Measurements from ENCODE around the gene C1orf185. TPM values are rescaled to one million over a fixed set of nuclear protein-coding genes. Genes with fewer than 3 reads are reported as not detected.

C1orf185 gene
- total RNA-seq (not detected), polyA plus RNA-seq (not detected)
- long read RNA-seq, donor 1, result 0 reads
- long read RNA-seq, donor 2, result 0 reads

DNA sequence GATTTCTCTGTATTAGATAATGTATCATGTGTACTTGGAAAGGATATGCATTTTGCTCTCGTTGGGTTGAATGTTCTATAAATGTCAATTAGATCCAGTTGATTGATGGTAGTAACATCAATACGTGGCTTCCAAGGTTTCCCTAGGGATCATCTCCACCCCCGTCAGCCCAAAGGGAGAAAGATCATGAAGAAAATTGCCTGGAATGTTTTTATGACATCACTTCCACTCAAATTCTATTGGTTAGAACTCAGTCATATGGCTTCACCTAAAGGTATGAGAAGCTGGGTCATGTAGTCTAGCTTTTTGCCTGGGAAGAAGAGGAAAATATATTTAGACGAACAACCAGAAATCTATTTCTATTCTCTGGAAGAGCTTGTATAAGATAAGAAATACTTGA, at the start of gene C1orf185:
Gene C1orf185 (plus strand): TSS at position 253 of the 400 bp plus-strand sequence. CDS start 6 bp downstream, at position 259.
- H3K4me1 ChIP-seq, result no peaks in the 10 kb centered on the region
- no peaks in the 10 kb centered on the region for H3K36me3 ChIP-seq
- WGBS, 5 donors, result 67 to 76% (median 74%) methylated on average over 4 of the region's 4 CpGs
- TF ChIP-seq POLR2A (IDR thresholded peaks at IDR 0.05) (no peak), CTCF (IDR thresholded peaks at IDR 0.05 in 8 of 11, conservative IDR thresholded peaks at IDR 0.05 in 3 of 11) (no peak), POLR2AphosphoS5 (IDR thresholded peaks at IDR 0.05) (no peak)
- no peak within 1 kb of the TSS for H3K27ac ChIP-seq
- intact Hi-C loops (cut with DNase I; ENCODE audit: low total_unique reads), result no loop called here
- peaks cover 0 to 4% (median 0%) of the 10 kb centered on the region in 7 donors for H3K27me3 ChIP-seq (replicated peaks in 1 of 7)
- DNase-seq, result no peak
- H3K9me3 ChIP-seq, result peaks cover 0 to under 1% (median 0%) of the 10 kb centered on the region in 8 donors
- H3K4me3 ChIP-seq, result no peak within 1 kb of the TSS

DNA sequence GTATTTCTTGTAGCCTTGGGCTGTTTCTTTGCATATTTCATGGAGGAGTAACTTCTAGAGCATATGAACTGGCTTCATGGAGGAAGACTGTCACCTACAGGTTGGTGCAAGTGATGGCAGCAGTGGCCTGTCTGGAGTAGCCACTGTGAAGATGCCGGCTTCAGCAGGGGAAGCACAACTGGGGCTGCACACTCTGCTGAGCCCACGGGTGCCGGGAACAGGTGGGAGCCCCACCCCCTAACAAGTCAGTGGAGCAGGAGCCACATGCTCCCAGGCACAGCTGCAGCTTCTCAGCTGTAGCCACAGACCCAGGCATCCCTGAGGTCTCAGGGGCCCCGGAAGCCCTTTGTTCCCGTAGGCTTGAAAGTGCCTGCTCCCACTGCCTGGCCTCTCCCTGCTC, 43.2 kb upstream of the C1orf185 start:
- H3K36me3 ChIP-seq, result no peaks in the 10 kb centered on the region
- intact Hi-C loops (cut with DNase I; ENCODE audit: low total_unique reads), result no loop called here
- peaks cover 0 to 58% (median 28%) of the 10 kb centered on the region in 8 donors for H3K9me3 ChIP-seq
- 75 to 85% (median 82%) methylated on average over 2 to 5 of the region's 5 CpGs for WGBS, 5 donors
- no peak for DNase-seq
- H3K4me3 ChIP-seq, result no peak overlapping the region
- H3K27ac ChIP-seq, result no peak overlapping the region
- TF ChIP-seq POLR2A (IDR thresholded peaks at IDR 0.05), result no peak
- peaks cover 0 to 22% (median 0%) of the 10 kb centered on the region in 7 donors for H3K27me3 ChIP-seq (replicated peaks in 1 of 7)
- no peaks in the 10 kb centered on the region for H3K4me1 ChIP-seq

GRCh38 chr1:51061231-51061918, 40.7 kb upstream of the C1orf185 start:
- H3K4me1 ChIP-seq, result no peaks in the 10 kb centered on the region
- TF ChIP-seq CTCF (IDR thresholded peaks at IDR 0.05 in 8 of 11, conservative IDR thresholded peaks at IDR 0.05 in 3 of 11), result no peak
- no peak for TF ChIP-seq POLR2AphosphoS5 (IDR thresholded peaks at IDR 0.05)
- no peak for TF ChIP-seq POLR2A (IDR thresholded peaks at IDR 0.05)
- no peaks in the 10 kb centered on the region for H3K36me3 ChIP-seq
- intact Hi-C loops (cut with DNase I; ENCODE audit: low total_unique reads), result no loop called here
- DNase-seq, result no peak
- H3K27ac ChIP-seq, result no peak overlapping the region
- 76 to 90% (median 85%) methylated on average over 2 of the region's 2 CpGs for WGBS, 5 donors
- H3K4me3 ChIP-seq, result no peak overlapping the region
- H3K9me3 ChIP-seq, result peaks cover 0 to 57% (median 27%) of the 10 kb centered on the region in 8 donors
- peaks cover 0 to 24% (median 0%) of the 10 kb centered on the region in 7 donors for H3K27me3 ChIP-seq (replicated peaks in 1 of 7)

DNA sequence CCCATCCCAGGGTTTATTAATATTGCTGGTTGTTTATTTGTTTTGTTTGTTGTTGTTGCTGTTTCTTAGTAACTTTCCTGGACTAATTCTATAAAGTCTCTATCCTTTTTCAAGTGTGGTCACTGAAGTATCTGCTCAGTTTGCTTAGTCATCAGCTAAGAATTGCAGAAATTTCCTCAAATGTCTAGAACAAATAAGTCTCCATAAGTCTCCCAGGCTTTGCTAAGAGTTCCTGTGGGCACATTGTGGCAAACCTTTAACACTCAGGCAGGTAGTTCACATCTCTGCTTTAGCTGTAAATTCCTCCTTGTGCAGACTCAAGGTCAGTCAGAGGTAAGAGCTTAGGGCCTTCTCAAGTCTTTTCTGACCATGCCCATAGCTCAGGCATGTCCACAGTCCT, 38.9 kb upstream of the C1orf185 start:
- no peak for DNase-seq
- Histone ChIP-seq H3K27me3 (replicated peaks in 1 of 7) (peaks cover 0 to 32% (median 0%) of the 10 kb centered on the region in 7 donors), H3K9me3 (peaks cover 0 to 39% (median 11%) of the 10 kb centered on the region in 8 donors), H3K36me3 (no peaks in the 10 kb centered on the region), H3K27ac (no peak overlapping the region), H3K4me3 (no peak overlapping the region), H3K4me1 (no peaks in the 10 kb centered on the region)
- no peak for TF ChIP-seq POLR2AphosphoS5 (IDR thresholded peaks at IDR 0.05)
- no peak for TF ChIP-seq CTCF (IDR thresholded peaks at IDR 0.05 in 8 of 11, conservative IDR thresholded peaks at IDR 0.05 in 3 of 11)
- TF ChIP-seq POLR2A (IDR thresholded peaks at IDR 0.05), result no peak
- intact Hi-C loops (cut with DNase I; ENCODE audit: low total_unique reads), result no loop called here
